K562 (cell line): ENCODE data around the gene NBEAL2. TPM values are rescaled to one million over a fixed set of nuclear protein-coding genes. Genes with fewer than 3 reads are reported as not detected.

ENCODE experiments used
- BCOR ChIP-seq: fragments of 450-650 bp; IDR thresholded peaks from 2 replicates; pipeline ENCODE4 v1.6.1; 2016
- CBX3 ChIP-seq, 2 experiments: IDR thresholded peaks; 1 replicate in 1 of 2; 2 replicates in 1 of 2; pipeline ENCODE4 v1.6.1; 2012; ENCODE audit warnings: inconsistent platforms in 2 of 2, low read length in 2 of 2, borderline replicate concordance in 1 of 2, control low read depth in 1 of 2
- CXXC5 ChIP-seq: fragments of 250-450 bp; sonication (Bioruptor Pico); IDR thresholded peaks from 2 replicates; pipeline ENCODE4 v1.8.0; 2022; ENCODE audit warnings: inconsistent platforms, mild to moderate bottlenecking, moderate library complexity
- FIP1L1 ChIP-seq: fragments of 200-400 bp; formaldehyde crosslinking; IDR thresholded peaks from 2 replicates; pipeline ENCODE4 v1.6.1; 2018; ENCODE audit warnings: mild to moderate bottlenecking, low read depth, low read length; ENCODE audit not compliant: poor library complexity, severe bottlenecking
- MAX ChIP-seq: sonication (generic); formaldehyde crosslinking; IDR thresholded peaks from 2 replicates; pipeline ENCODE4 v1.9.0; 2022; ENCODE audit warnings: mild to moderate bottlenecking, missing genetic modification reagents
- MECOM ChIP-seq: fragments of 250-450 bp; sonication (Bioruptor Pico); IDR thresholded peaks from 2 replicates; pipeline ENCODE4 v1.8.0; 2022; ENCODE audit warnings: inconsistent platforms
- NFRKB ChIP-seq: fragments of 450-650 bp; IDR thresholded peaks from 2 replicates; pipeline ENCODE4 v1.6.1; 2016; ENCODE audit warnings: low read depth
- POLR2B ChIP-seq: fragments of 450-650 bp; IDR thresholded peaks from 2 replicates; pipeline ENCODE4 v1.6.1; 2018; ENCODE audit warnings: low read depth; ENCODE audit not compliant: partially characterized antibody
- RNF2 ChIP-seq: sonication (generic); IDR thresholded peaks from 2 replicates; pipeline ENCODE4 v1.6.1; 2016
- RREB1 ChIP-seq: fragments of 250-450 bp; sonication (Bioruptor Pico); IDR thresholded peaks from 2 replicates; pipeline ENCODE4 v1.4.0; 2020
- SIX5 ChIP-seq, 2 experiments: IDR thresholded peaks; 2 replicates each; pipeline ENCODE4 v1.6.1; 2011; ENCODE audit warnings: low read length in 2 of 2, borderline replicate concordance in 1 of 2, low read depth in 1 of 2, mild to moderate bottlenecking in 1 of 2, moderate library complexity in 1 of 2; ENCODE audit not compliant: insufficient read depth in 1 of 2
- TCFL5 ChIP-seq: fragments of 250-450 bp; sonication (Bioruptor Pico); conservative IDR thresholded peaks from 2 replicates; pipeline ENCODE4 v1.6.1; 2021; ENCODE audit warnings: mild to moderate bottlenecking, moderate library complexity, matching md5 sums
- ZBTB11 ChIP-seq, 3 experiments: fragments of 200-800 bp in 1 of 3; fragments of 250-450 bp in 1 of 3; fragments of 450-650 bp in 1 of 3; sonication (Bioruptor Pico) in 1 of 3; sonication (Bioruptor generic) in 1 of 3; formaldehyde crosslinking in 1 of 3; IDR thresholded peaks; 2 replicates each; pipeline versions ENCODE4 v1.6.1 to v1.8.0; 2016 to 2022; ENCODE audit warnings: mild to moderate bottlenecking in 2 of 3, missing genetic modification characterization in 2 of 3, missing compliant biosample characterization in 1 of 3, moderate library complexity in 1 of 3
- ZKSCAN8 ChIP-seq: fragments of 200-800 bp; sonication (Bioruptor generic); IDR thresholded peaks from 2 replicates; pipeline ENCODE4 v1.6.1; 2016; ENCODE audit warnings: missing genetic modification characterization, missing compliant biosample characterization
- ZNF282 ChIP-seq: sonication (generic); formaldehyde crosslinking; IDR thresholded peaks from 2 replicates; pipeline ENCODE4 v1.8.1; 2023; ENCODE audit warnings: missing genetic modification reagents
- ZNF589 ChIP-seq: fragments of 200-800 bp; sonication (Bioruptor generic); IDR thresholded peaks from 2 replicates; pipeline ENCODE4 v1.6.1; 2016; ENCODE audit warnings: low read depth, missing genetic modification characterization, missing compliant biosample characterization
- polyA plus RNA-seq, 8 experiments: library from polyadenylated mRNA; depleted of rRNA in 4 of 8; stranded (reverse) in 5 of 8; unstranded in 3 of 8; fragments of >200 nt; fragmentation: Nextera tagmentation in 2 of 8; fragmentation: Illumina TruSeq in 1 of 8; extraction: Ambion mirVana in 2 of 8; extraction: Trizol in 1 of 8; gene quantifications; 2 replicates each; pipeline versions ENCODE4 v1.2.1 to v1.2.3, GENCODE V29; 2011 to 2014; ENCODE audit warnings: inconsistent platforms in 1 of 8, missing spikeins in 1 of 8
- total RNA-seq, 7 experiments: library from RNA; depleted of rRNA in 6 of 7; stranded (reverse); fragments of >200 nt in 6 of 7; fragmentation: Illumina TruSeq in 2 of 7; extraction: Trizol in 2 of 7; gene quantifications; 2 replicates each; pipeline versions ENCODE4 v1.2.1 to v1.2.3, GENCODE V29; 2011 to 2021; ENCODE audit warnings: low replicate concordance in 1 of 7

Gene NBEAL2
- total and polyA plus RNA-seq, 9 of the 15 experiments (the other 6 are each of a cell fraction or from before 2014, with no cell fraction given), result 0.06 to 114 (median 29.6) TPM

GRCh38 chr3:46987743-46988401, 8.4 kb downstream of the NBEAL2 start (continued):
- TF ChIP-seq FIP1L1 (peak; percentile 45), TCFL5 (CRISPR knock-in tag) (no peak), ZKSCAN8 (CRISPR knock-in tag) (no peak), RNF2 (peak; percentile 99), MECOM (no peak), BCOR (peak; percentile 84), RREB1 (0 out of 2 replicates have a peak, but pooled peaks have one; percentile 54), NFRKB (peak; percentile 96), POLR2B (peak; percentile 83), CBX3 (IDR thresholded peaks at IDR 0.05; ENCODE audit: borderline replicate concordance in 1 of 2, low read length in 2 of 2) (peak in 1 of 2 experiments; percentile 46; a peak in 1 of 3 replicates), CXXC5 (CRISPR knock-in tag) (peak; percentile 62), ZBTB11 (CRISPR knock-in tag; IDR thresholded peaks at IDR 0.05) (peak in 1 of 3 experiments; percentile 81; a peak in 1 of 6 replicates), ZNF589 (CRISPR knock-in tag) (peak; percentile 34; the same call in 1 of the 2 replicates), SIX5 (IDR thresholded peaks at IDR 0.05; ENCODE audit: borderline replicate concordance in 1 of 2, insufficient read depth in 1 of 2, low read depth in 1 of 2, low read length in 2 of 2) (no peak), MAX (peak; percentile 76), ZNF282 (CRISPR knock-in tag) (peak; percentile 98; the same call in 1 of the 2 replicates)
